CMK (cell line): ENCODE measurements around the gene TTC23L.

Source experiments
- DNase-seq: peaks from one replicate; pipeline ENCODE4 v3.0.0-alpha.2; 2010; ENCODE audit warnings: low read depth

Gene TTC23L

DNA sequence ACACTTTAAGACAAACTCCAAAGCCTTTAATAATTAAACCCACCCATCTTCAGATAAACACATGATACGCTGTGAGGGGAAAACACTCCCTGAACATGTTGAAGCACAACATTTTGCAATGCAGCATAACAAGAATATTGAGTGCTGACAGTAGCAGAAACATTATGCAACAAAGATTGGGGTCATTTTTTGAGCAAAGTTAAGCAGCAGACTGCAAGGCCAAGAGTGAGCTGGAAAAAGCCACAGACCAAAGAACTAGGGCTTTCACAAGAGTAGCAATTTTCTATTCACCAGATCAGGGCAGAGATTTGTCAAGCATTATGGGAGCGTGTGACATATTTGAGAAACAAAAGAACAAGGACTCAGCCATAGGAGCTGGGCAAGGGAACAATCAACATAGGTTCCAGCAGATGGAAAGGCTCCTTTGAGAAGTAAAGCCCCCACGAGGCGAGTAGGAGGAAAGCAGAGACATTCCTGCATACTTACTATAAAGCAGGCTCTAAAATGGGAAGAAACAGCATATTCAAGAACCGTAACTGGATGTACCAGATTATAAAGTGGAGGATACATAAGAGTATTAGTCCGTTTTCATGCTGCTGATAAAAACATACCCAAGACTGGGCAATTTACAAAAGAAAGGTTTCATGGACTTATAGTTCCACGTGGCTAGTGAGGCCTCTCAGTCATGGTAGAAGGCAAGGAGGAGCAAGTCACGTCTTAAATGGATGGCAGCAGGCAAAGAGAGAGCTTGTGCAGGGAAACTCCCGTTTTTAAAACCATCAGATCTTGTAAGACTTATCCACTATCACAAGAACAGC, 4.8 kb upstream of the TTC23L start:
- DNase-seq: no peak

GRCh38 chr5:34834794-34835089, 4.2 kb upstream of the TTC23L start:
- DNase-seq: no peak

- no peak for DNase-seq
These were observed 3.3 kb upstream of the TTC23L start for GRCh38 chr5:34835664-34836063.

- no peak for DNase-seq
These were observed 2.9 kb downstream of the TTC23L start for GRCh38 chr5:34841816-34842215.

DNA sequence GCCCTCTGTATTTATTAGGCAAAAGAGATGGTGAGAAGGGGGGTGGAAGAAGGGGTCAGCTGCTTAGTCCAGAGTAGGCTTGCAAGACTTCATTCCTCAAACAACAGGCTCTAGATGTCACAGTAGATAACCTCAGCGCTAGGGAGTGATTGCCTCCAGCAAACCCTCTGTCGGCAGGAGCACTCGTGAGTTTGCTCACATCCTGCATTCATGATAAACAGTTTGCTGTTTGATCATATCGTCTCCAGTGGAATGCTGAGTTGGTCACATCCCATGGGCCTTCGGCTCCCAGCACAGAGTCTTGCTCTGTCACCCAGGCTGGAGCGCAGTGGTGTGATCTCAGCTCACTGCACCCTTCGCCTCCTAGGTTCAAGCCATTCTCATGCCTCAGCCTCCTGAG, 3.6 kb downstream of the TTC23L start:
- no peak for DNase-seq

DNA sequence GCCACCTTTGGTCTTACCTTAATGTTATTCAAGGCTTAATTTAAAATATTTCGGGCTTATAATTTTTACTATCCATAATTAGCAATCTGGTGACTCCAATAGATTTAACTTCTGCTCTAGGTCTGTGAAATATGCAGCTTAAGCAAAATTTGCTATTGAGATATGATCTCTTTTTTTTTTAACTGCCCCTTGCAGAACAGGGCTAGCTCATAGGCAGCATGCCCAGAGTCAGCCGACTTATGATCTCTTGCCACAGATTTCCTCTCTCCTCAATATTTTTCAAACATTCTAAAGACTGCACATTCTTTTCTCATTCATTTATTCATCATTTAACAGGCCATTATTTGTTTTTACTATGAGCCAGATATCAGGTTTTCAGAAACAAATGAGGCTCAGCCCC, 4.5 kb downstream of the TTC23L start:
- no peak for DNase-seq

DNA sequence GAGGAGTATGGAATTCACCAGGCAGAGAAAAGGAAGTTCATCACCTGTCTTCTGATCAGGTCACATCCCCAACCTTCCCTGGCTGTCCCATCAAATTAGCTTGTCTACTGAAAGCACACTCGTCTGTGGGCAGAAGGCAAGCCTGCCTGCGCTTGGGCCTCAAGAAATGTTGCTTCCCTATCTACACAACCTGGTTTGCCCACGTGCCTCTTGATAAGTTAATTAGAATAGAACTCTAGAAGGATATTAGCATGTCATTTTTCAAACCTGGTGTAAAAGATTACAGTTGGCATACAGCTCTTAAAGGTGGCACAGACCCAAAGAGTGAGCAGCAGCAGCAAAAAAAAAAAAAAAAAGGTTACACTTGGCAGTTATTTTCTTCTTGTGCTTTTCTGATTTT, 5.1 kb downstream of the TTC23L start:
- no peak for DNase-seq

DNA sequence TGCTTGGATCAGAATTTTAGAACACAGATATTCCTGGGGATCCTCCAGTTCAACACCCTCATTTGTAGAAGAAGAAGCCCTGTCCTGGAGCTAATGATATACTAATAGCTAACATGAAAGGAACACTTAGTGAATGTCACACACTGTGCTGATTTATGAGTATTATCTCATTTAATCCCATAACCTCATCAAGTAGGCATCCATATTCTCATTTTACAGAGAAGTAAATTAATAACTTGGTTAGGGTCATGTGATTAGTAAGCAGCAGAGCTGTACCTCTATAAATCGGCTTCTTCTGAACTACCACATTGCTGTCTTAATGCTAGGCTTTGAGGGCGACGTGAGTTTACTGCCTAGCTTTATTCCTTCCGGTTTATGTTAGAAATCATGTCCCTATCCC, 6.0 kb downstream of the TTC23L start:
- DNase-seq: no peak

GRCh38 chr5:34847056-34847455, 8.1 kb downstream of the TTC23L start:
- DNase-seq: no peak

DNA sequence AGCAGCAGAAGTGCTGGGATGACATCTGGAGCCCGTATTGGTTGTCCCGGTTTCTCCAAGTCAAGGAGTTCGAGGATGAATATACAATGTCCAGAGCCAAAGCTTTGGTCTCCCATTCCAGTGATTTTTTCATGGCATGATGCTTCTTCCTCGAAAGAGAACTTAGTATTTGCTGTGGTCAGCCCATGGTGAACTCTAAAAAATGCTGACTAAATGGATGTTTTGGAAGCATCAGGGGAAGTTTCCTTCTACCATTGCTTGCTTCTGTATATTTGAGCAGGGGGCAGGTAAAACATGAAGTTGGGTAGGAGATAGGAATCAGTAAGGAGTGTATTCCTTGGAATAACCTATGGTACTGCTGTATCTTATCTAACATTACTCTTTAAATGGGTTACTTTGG, 8.6 kb downstream of the TTC23L start:
- DNase-seq: no peak

- no peak for DNase-seq
These were observed 9.3 kb downstream of the TTC23L start for GRCh38 chr5:34848230-34848629.

- DNase-seq: no peak
These were observed 10.3 kb downstream of the TTC23L start for GRCh38 chr5:34849253-34849652.

DNA sequence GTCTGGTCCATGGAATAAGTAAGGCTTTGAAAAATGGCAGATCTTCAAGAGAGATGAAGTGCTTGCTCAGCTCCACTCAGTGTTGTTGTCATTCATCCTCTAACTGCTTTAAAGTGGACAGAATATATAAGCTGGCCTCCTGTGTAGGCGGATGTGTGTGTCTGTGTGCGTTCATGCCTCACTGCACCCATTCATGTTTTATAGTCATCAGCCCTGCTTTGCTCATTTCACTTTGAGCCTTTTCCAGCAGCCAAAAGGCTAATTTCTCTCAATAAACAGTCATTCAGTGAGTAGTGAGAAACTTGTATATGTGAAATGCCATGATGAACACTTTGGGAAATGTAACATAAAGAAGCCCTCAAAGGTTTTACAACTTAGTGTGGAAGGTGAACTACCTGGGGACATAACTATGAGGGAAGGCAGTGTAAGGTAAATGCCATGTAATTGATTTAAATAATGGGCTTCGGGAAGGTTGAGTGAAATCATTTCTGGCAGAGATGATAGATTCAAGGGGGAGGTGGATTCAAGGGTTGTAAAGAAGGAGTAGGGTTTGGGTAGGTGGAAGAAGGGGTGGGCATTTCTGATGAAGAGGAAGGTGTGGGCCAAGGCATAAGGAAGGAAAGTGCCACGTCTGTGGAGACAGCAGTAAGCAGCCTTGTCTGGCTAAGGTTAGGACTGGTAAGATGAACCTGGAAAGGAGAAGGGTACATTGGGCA, 15.7 kb downstream of the TTC23L start:
- DNase-seq: no peak

DNA sequence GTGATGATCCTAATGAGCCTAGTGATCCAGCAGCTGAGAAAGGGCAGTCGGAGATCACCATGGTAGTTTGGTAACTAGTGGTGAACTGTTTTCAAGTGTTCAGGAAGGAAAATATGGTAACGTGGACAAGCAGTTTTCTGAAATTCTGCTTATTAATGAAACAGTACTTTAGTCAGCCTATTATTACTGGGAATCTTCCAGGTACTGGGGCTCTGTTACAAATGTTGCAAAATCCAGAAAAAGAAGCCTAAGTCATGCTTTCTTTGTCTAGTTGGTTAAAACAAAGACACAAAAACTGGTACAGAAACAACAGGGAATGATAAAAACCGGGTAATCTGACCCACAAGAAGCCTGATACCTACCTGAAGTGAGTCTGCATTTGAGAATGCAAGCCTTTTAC, 18.2 kb downstream of the TTC23L start:
- DNase-seq: no peak

DNA sequence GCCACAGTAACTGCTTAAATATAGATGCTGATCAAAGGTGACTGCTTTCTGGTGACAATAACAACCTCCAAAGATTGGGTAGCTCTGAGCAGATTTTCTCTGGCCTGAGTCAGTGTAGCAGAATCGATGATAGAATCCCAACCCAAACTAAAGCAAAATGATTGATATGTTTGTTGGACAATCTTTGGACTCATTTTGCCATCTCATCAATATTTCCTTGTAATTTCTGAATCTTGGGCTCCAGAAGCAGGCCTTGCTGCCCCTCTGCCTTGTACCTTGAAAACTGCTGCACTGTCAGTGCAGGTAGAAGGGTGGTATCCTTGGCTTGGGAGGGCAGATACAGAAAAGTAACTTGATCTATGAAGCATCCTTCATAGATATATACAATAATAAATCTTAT, 18.9 kb downstream of the TTC23L start:
- no peak for DNase-seq

- DNase-seq: no peak
These were observed 19.8 kb downstream of the TTC23L start for GRCh38 chr5:34858790-34859189.

DNA sequence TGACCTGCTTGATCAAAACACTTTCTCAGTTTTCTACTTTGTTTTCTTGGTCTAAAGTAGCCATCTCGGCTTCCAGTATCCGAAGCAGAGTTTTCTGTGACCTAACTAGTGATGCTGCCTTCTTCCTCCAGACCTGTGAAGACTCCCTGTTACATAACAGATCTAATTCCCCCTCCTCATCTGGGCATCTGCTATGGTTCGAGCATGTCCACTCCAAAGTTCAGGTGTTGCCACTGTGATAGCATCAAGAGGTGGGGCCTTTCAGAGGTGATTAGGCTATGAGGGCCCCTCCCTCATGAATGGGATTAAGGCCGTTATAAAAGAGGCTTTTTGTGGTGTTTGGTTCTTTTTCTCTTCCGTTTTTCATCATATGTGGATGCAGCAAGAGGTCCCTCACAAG, 20.3 kb downstream of the TTC23L start:
- no peak for DNase-seq

DNA sequence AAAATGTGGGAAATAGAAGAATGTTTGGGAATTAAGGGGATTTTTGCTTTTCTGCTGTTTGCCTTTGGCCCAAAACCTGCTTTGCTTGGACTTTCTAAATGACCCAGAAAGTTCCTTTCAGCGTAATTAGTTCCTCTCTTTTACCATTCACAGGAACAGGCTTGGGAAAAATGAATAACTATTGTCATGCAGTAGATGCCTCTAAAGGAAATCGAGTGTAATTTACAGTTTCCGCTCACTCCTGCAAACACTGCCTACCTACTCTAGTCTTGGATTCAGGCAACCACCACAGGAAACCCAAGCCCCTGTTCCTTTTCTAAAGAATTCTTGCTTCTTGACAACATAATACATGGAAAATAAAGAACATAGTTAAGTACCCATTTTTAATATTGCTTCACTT, 25.0 kb downstream of the TTC23L start:
- no peak for DNase-seq

DNA sequence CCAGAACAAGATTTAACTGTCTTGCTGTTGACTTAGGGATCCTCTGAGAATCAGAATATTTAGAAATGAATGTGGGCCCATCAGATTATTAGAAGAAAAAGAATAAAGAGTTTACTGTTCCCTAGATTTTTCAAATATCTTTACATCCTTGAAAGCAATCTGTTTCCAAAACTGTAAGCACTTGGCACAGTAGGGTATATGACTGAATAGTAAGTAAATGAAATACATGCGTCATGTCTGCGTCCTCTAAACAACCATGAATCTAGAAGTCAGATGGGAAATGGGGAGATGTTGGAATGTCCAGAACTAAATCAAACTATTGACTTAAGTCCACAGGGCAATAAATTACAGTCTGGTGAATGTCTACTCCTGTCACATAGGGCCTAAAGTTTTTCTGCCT, 26.1 kb downstream of the TTC23L start:
- DNase-seq: no peak

DNA sequence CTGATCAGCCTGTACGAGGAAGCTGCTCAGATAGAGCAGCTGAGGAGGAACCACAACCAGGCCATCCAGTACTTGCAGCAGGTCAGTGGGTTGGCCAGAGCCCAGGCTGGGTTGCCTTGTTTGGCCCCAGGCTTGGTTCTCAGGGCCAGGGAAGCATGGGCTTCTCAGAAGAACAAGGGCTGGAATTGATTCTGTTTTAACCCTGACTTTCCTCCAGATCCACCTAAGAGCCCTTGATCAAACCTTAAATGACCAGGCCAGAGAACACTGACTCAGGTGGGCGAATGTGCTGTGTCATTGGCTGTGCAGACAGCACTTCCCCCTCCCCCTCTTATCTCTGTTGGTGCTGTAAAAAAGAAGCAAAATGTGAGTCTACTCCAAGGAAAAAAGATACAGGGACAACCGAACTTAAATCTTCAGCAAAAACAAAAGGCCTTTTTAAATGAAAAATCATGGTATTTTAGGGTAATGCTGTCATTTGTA, 28.1 kb downstream of the TTC23L start:
- no peak for DNase-seq

- DNase-seq: no peak
These were observed 28.7 kb downstream of the TTC23L start for GRCh38 chr5:34867660-34868059.

GRCh38 chr5:34868791-34869190, 29.8 kb downstream of the TTC23L start:
- DNase-seq: no peak

- DNase-seq: no peak
These were observed 30.3 kb downstream of the TTC23L start for GRCh38 chr5:34869256-34869655.

DNA sequence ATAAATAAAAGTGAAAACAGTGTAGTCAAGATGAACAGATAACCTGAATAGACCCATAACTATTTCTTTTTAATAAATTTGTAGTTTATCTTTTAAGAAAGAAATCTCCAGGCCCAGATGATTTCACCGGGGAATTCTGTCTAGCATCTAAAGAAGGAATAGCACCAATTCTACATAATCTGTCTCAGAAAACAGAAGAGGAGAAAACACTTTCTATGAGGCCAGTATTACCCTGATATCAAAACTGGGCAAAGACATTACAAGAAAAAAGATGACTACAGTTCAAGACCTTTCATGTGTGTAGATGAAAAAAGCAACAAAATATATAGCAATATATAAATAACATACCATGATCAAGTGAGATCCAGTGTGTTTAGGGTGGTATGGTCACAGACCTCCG, 31.4 kb downstream of the TTC23L start:
- DNase-seq: no peak
